SK-N-SH treated with all-trans-retinoic acid at 6 μM for 48 hours (cell line): Measurements from ENCODE around the gene LCLAT1.

Experiments used
- ATAC-seq: fragments of 200-7000 bp; cut with Tn5 transposase; 3 replicates; pipeline ENCODE4 v1.9.1; 2020; ENCODE audit warnings: mild to moderate bottlenecking, moderate library complexity
- ARNTL ChIP-seq: fragments of 450-650 bp; formaldehyde crosslinking; IDR thresholded peaks from 2 replicates; pipeline ENCODE4 v1.5.0; 2020; ENCODE audit warnings: low read depth, mild to moderate bottlenecking, moderate library complexity, borderline replicate concordance
- BACH2 ChIP-seq: fragments of 250-450 bp; sonication (Bioruptor Pico); IDR thresholded peaks from 2 replicates; pipeline ENCODE4 v1.9.0; 2021; ENCODE audit warnings: mild to moderate bottlenecking, borderline replicate concordance
- CREB5 ChIP-seq: fragments of 250-450 bp; sonication (Bioruptor Pico); IDR thresholded peaks from 2 replicates; pipeline ENCODE4 v1.5.1; 2020; ENCODE audit warnings: low read depth, mild to moderate bottlenecking, moderate library complexity
- CSDC2 ChIP-seq: fragments of 250-450 bp; sonication (Bioruptor Pico); IDR thresholded peaks from 2 replicates; pipeline ENCODE4 v1.5.0; 2020; ENCODE audit warnings: mild to moderate bottlenecking, moderate library complexity
- CSRNP3 ChIP-seq: fragments of 250-450 bp; sonication (Bioruptor Pico); IDR thresholded peaks from 2 replicates; pipeline ENCODE4 v1.5.1; 2021; ENCODE audit warnings: mild to moderate bottlenecking, moderate library complexity
- ESRRG ChIP-seq: fragments of 250-450 bp; sonication (Bioruptor Pico); IDR thresholded peaks from 2 replicates; pipeline ENCODE4 v1.6.1; 2021; ENCODE audit warnings: mild to moderate bottlenecking
- GLIS3 ChIP-seq: fragments of 250-450 bp; sonication (Bioruptor Pico); IDR thresholded peaks from 2 replicates; pipeline ENCODE4 v1.5.0; 2020; ENCODE audit warnings: mild to moderate bottlenecking, moderate library complexity
- ISL1 ChIP-seq: fragments of 250-450 bp; sonication (Bioruptor Pico); IDR thresholded peaks from 2 replicates; pipeline ENCODE4 v2.1.2; 2022; ENCODE audit warnings: mild to moderate bottlenecking, moderate library complexity
- OSR1 ChIP-seq: fragments of 250-450 bp; sonication (Bioruptor Pico); IDR thresholded peaks from 2 replicates; pipeline ENCODE4 v1.8.0; 2022; ENCODE audit warnings: moderate library complexity, mild to moderate bottlenecking, inconsistent platforms
- PATZ1 ChIP-seq: fragments of 250-450 bp; sonication (Bioruptor Pico); IDR thresholded peaks from 2 replicates; pipeline ENCODE4 v1.8.0; 2020; ENCODE audit warnings: mild to moderate bottlenecking, moderate library complexity, borderline replicate concordance
- POU6F1 ChIP-seq: fragments of 250-450 bp; sonication (Bioruptor Pico); IDR thresholded peaks from 2 replicates; pipeline ENCODE4 v1.8.0; 2021; ENCODE audit warnings: low read depth, mild to moderate bottlenecking, moderate library complexity, borderline replicate concordance
- PPARA ChIP-seq: fragments of 250-450 bp; sonication (Bioruptor Pico); IDR thresholded peaks from 2 replicates; pipeline ENCODE4 v1.5.0; 2020; ENCODE audit warnings: mild to moderate bottlenecking, borderline replicate concordance
- RARB ChIP-seq: fragments of 250-450 bp; sonication (Bioruptor Pico); IDR thresholded peaks from 2 replicates; pipeline ENCODE4 v1.8.0; 2021; ENCODE audit warnings: mild to moderate bottlenecking, moderate library complexity
- SNAI2 ChIP-seq: fragments of 250-450 bp; sonication (Bioruptor Pico); IDR thresholded peaks from 2 replicates; pipeline ENCODE4 v1.5.0; 2020; ENCODE audit warnings: mild to moderate bottlenecking, moderate library complexity
- TCF4 ChIP-seq: fragments of 250-450 bp; sonication (Bioruptor Pico); IDR thresholded peaks from 2 replicates; pipeline ENCODE4 v1.8.0; 2021; ENCODE audit warnings: mild to moderate bottlenecking, moderate library complexity, borderline replicate concordance
- TOX ChIP-seq: fragments of 250-450 bp; sonication (Bioruptor Pico); IDR thresholded peaks from 2 replicates; pipeline ENCODE4 v1.8.0; 2021; ENCODE audit warnings: mild to moderate bottlenecking, moderate library complexity, borderline replicate concordance
- TSHZ2 ChIP-seq: fragments of 250-450 bp; sonication (Bioruptor Pico); IDR thresholded peaks from 2 replicates; pipeline ENCODE4 v1.5.0; 2020; ENCODE audit warnings: mild to moderate bottlenecking, moderate library complexity
- ZC3H10 ChIP-seq: fragments of 250-450 bp; sonication (Bioruptor Pico); IDR thresholded peaks from 2 replicates; pipeline ENCODE4 v1.5.1; 2021; ENCODE audit warnings: mild to moderate bottlenecking, moderate library complexity
- ZFP3 ChIP-seq: fragments of 250-450 bp; sonication (Bioruptor Pico); IDR thresholded peaks from 2 replicates; pipeline ENCODE4 v1.5.0; 2020; ENCODE audit warnings: mild to moderate bottlenecking, moderate library complexity
- ZFP30 ChIP-seq: fragments of 450-650 bp; formaldehyde crosslinking; IDR thresholded peaks from 2 replicates; pipeline ENCODE4 v1.5.0; 2022; ENCODE audit warnings: mild to moderate bottlenecking, moderate library complexity
- ZNF565 ChIP-seq: fragments of 450-650 bp; formaldehyde crosslinking; conservative IDR thresholded peaks from 2 replicates; pipeline ENCODE4 v1.5.0; 2020; ENCODE audit warnings: low read depth, mild to moderate bottlenecking, moderate library complexity
- ZNF70 ChIP-seq: fragments of 450-650 bp; formaldehyde crosslinking; IDR thresholded peaks from 2 replicates; pipeline ENCODE4 v1.5.0; 2020; ENCODE audit warnings: mild to moderate bottlenecking, moderate library complexity
- ZNF8 ChIP-seq: fragments of 450-650 bp; formaldehyde crosslinking; IDR thresholded peaks from 2 replicates; pipeline ENCODE4 v1.5.0; 2020; ENCODE audit warnings: mild to moderate bottlenecking, moderate library complexity

LCLAT1 gene

GRCh38 chr2:30482011-30482410 lies 35.0 kb downstream of the LCLAT1 start:
- TF ChIP-seq CSRNP3 (CRISPR knock-in tag) = no peak
- no peak for TF ChIP-seq POU6F1 (CRISPR knock-in tag)
- TF ChIP-seq ZNF565 (CRISPR knock-in tag) = no peak
- no peak for TF ChIP-seq CREB5
- no peak for TF ChIP-seq SNAI2 (CRISPR knock-in tag)
- TF ChIP-seq OSR1 (CRISPR knock-in tag) = no peak
- no peak for TF ChIP-seq ZC3H10 (CRISPR knock-in tag)
- no peak for TF ChIP-seq CSDC2
- no peak for TF ChIP-seq TCF4 (CRISPR knock-in tag)
- no peak for TF ChIP-seq ZNF70 (CRISPR knock-in tag)
- no peak for TF ChIP-seq GLIS3 (CRISPR knock-in tag)
- ATAC-seq = no peak

- TF ChIP-seq PPARA (CRISPR knock-in tag) (no peak), ZC3H10 (CRISPR knock-in tag) (no peak), ZNF8 (CRISPR knock-in tag) (no peak), GLIS3 (CRISPR knock-in tag) (no peak), ISL1 (CRISPR knock-in tag) (no peak), CSDC2 (no peak), ZFP30 (CRISPR knock-in tag) (no peak), ESRRG (CRISPR knock-in tag) (no peak), TCF4 (CRISPR knock-in tag) (no peak), ZNF70 (CRISPR knock-in tag) (no peak), ZFP3 (no peak), RARB (no peak), TOX (CRISPR knock-in tag) (no peak), BACH2 (no peak), SNAI2 (CRISPR knock-in tag) (no peak), ARNTL (CRISPR knock-in tag) (no peak), TSHZ2 (CRISPR knock-in tag) (no peak)
Observed at GRCh38 chr2:30484145-30484544, 37.1 kb downstream of the LCLAT1 start.

GRCh38 chr2:30484995-30485394 lies 37.9 kb downstream of the LCLAT1 start:
- TF ChIP-seq PATZ1 (CRISPR knock-in tag) = no peak
- peak; percentile 51 for TF ChIP-seq ZNF70 (CRISPR knock-in tag)
- peak; percentile 92 for TF ChIP-seq ISL1 (CRISPR knock-in tag)
- TF ChIP-seq CSRNP3 (CRISPR knock-in tag) = peak; percentile 86
- peak; percentile 64; the same call in 1 of the 2 replicates for TF ChIP-seq TCF4 (CRISPR knock-in tag)
- TF ChIP-seq ZNF8 (CRISPR knock-in tag) = peak; percentile 37; the same call in 1 of the 2 replicates
- peak; percentile 30; the same call in 1 of the 2 replicates for TF ChIP-seq ZFP3
- TF ChIP-seq ESRRG (CRISPR knock-in tag) = peak; percentile 81; the same call in 1 of the 2 replicates
- no peak for TF ChIP-seq CSDC2
- peak; percentile 42; the same call in 1 of the 2 replicates for TF ChIP-seq BACH2
- no peak for TF ChIP-seq ARNTL (CRISPR knock-in tag)
- 0 out of 2 replicates have a peak, but pooled peaks have one; percentile 46 for TF ChIP-seq TSHZ2 (CRISPR knock-in tag)
- TF ChIP-seq GLIS3 (CRISPR knock-in tag) = 0 out of 2 replicates have a peak, but pooled peaks have one; percentile 66
- no peak; the same call in none of the 3 replicates for ATAC-seq

More at GRCh38 chr2:30484145-30484544, 37.1 kb downstream of the LCLAT1 start:
- ATAC-seq = no peak
